Calu3 (cell line): ENCODE measurements around the gene EEF2. TPM values are rescaled to one million over a fixed set of nuclear protein-coding genes. Genes with fewer than 3 reads are reported as not detected.
A peak's percentile ranks its signal among the peaks of the same experiment; 100 is the strongest.

Experiments used
- Bru-seq: library from RNA; stranded (reverse); fragments of 400-500 nt; gene quantifications from one replicate; lab custom pipeline; 2021; lab: Mats Ljungman, UMichigan
- BruChase-seq, 2 experiments: library from RNA; stranded (reverse); fragments of 400-500 nt; gene quantifications; one replicate each; lab custom pipeline; 2021; lab: Mats Ljungman, UMichigan
- BruUV-seq: library from RNA; stranded (reverse); fragments of 400-500 nt; replicated peaks from 2 replicates; lab custom pipeline; 2021; lab: Mats Ljungman, UMichigan
- CTCF ChIA-PET: fragments of 300-600 bp; sonication (Branson Sonifier 250); formaldehyde crosslinking; loops from one replicate; lab custom pipeline; 2022; ENCODE audit warnings: antibody characterized with exemption; lab: Charles Lee
- DNase-seq: peaks from one replicate; pipeline ENCODE4 v3.0.0; 2022
- H3K27ac Mint-ChIP-seq: one replicate; pipeline ENCODE4 v1.8.0; 2022; ENCODE audit warnings: mixed read lengths; ENCODE audit not compliant: unreplicated experiment
- H3K27me3 Mint-ChIP-seq: one replicate; pipeline ENCODE4 v1.8.0; 2022; ENCODE audit warnings: mixed read lengths; ENCODE audit not compliant: unreplicated experiment
- H3K36me3 Mint-ChIP-seq: one replicate; pipeline ENCODE4 v1.8.0; 2022; ENCODE audit warnings: mild to moderate bottlenecking, moderate library complexity, mixed read lengths; ENCODE audit not compliant: insufficient read depth, unreplicated experiment
- H3K4me1 Mint-ChIP-seq: one replicate; pipeline ENCODE4 v1.8.0; 2022; ENCODE audit warnings: mild to moderate bottlenecking, low read depth, mixed read lengths; ENCODE audit not compliant: unreplicated experiment
- H3K4me3 Mint-ChIP-seq: one replicate; pipeline ENCODE4 v1.8.0; 2022; ENCODE audit warnings: mild to moderate bottlenecking, low read depth, moderate library complexity, mixed read lengths; ENCODE audit not compliant: unreplicated experiment
- H3K9me3 Mint-ChIP-seq: one replicate; pipeline ENCODE4 v1.8.0; 2022; ENCODE audit warnings: low read depth, mixed read lengths; ENCODE audit not compliant: unreplicated experiment
- CTCF ChIP-seq: fragments of 200-600 bp; IDR thresholded peaks from one replicate; pipeline ENCODE4 v1.8.0; 2022; ENCODE audit warnings: antibody characterized with exemption; ENCODE audit not compliant: unreplicated experiment
- intact Hi-C: fragments of 100-400 bp; cut with micrococcal nuclease; formaldehyde crosslinking; loops from one replicate; pipeline ENCODE4 v1.10.0; 2022; ENCODE audit not compliant: unreplicated experiment
- long read RNA-seq: library from polyadenylated mRNA; stranded (forward); transcript quantifications from one replicate; pipeline ENCODE4 v2.0.0, GENCODE V29; 2022
- total RNA-seq: library from RNA; stranded (reverse); gene quantifications from 2 replicates; pipeline ENCODE4 v1.2.3, GENCODE V29; 2022

Gene EEF2
- total RNA-seq (1,011 and 1,166 TPM in 2 replicates), Bru-seq, nascent RNA (percentile 92 among the genes with signal in this experiment), BruChase-seq, experiment 1, labeled RNA remaining after a 6-hour chase (percentile 99 among the genes with signal in this experiment), BruChase-seq, experiment 2, labeled RNA remaining after a 2-hour chase (percentile 99 among the genes with signal in this experiment)
- long read RNA-seq, transcript EEF2-201 (15 exons, 3,164 nt) = major isoform, 179 of 371 reads
- long read RNA-seq, partial matches to known transcripts = 185 of 371 reads
- long read RNA-seq, other reads (novel, unspliced or antisense) = 7 of 371 reads

DNA sequence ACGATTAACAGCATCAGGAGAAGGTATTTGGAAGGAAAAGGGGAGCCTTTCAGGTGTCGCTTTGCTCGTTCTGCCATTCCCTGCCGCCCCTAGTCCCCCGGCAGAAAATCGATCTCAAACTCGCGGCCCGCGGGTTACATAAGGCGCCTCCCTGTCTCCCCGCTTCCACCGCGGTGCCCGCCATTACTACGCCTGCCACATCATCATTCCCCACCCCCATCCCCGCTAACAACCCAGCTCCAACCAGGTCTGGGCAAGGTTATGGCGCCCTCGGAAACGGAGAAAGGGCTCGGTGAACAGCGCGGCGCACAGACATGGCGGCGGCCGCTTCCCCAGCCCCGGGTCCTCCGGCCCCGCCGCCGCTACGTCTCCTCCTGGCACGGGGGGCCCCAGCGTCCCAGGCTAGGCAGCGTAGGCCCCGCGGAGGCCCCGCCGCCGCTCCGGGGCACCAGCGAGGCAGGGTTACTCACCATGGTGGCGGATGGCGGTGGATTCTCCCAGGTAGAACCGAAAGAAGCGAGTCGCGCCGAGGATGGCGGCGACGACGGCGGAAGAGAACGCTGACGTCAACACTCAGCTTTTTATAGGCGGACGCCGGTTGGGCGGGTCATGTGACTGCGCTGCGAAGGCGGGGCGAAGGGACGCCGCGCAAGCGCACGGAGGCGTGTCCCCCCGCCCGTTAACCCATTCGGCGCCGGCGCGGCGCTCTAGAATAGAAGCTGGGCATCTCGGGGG, at the start of gene EEF2:
EEF2 (minus strand) TSS at position 556 of the 735 bp plus-strand sequence; CDS start at position 473, 83 bp downstream.
- TF ChIP-seq CTCF = no peak
- Mint-ChIP-seq H3K4me3 (peak within 1 kb of the TSS; percentile 65), H3K36me3 (peaks cover 60% of the 10 kb centered on the region), H3K27ac (peak within 1 kb of the TSS; percentile 17), H3K27me3 (no peaks in the 10 kb centered on the region), H3K9me3 (no peaks in the 10 kb centered on the region), H3K4me1 (peaks cover 7% of the 10 kb centered on the region)
- CTCF ChIA-PET = interaction anchor here (1.3 to 1.5 kb wide), 2 partner anchors 16 to 275 kb away, joined by 4 to 9 read pairs; no protein-coding TSS in a partner anchor
- intact Hi-C loops = loop anchor here (5.0 kb wide), 2 partner anchors 133 to 217 kb away; no protein-coding TSS in a partner anchor
- BruUV-seq = TSS peak; percentile 69
- peak; percentile 83 for DNase-seq

DNA sequence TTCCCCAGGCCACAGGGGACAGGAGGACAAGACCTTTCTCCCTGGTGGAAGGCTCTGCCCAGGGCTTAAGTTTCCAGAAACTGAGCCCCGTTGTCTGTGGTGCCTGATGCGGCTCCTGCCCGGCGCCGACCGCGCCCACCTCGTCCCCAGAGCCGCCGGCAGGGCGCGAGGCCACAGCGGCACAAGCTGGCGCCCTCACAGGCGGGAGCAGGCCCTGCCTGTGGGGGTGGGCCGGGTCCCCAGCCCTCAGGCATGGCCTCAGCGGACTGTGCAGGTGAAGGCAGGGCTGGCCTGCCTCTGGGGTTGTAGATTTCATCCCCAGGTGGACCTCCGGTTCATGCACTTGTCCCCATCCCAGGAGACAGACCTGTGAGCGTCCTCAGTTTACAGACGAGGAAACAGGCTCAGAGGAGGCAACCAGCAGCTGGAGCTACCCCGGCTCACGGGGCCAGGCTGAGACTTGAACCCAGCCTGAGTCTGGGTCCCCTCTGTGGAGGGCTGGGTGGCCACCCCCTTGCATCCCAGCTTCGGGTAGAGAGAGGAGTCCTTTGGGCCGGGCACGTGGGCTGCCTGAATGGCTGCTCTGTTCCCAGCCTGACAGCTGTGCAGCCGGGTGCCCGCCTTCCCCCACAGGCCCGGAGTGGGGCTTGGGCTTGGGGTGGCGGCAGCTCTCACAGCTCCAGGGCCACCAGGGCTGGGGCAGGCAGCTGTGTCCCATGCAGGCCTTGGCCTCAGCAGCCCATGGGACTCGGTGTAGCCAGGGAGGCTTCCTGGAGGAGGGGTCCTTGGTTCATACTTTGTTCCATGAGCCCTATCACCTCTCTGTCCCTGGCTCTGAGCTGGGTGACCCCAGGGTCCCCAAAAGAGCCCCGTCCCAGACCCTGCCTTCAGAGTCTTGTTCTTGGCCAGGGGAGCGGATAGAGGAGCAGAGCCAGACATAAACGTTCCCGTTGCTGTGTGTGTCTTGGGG, 49.1 kb upstream of the EEF2 start:
- DNase-seq = no peak
- no peaks in the 10 kb centered on the region for H3K27me3 Mint-ChIP-seq
- CTCF ChIA-PET = no interaction called here
- peaks cover 51% of the 10 kb centered on the region for H3K36me3 Mint-ChIP-seq
- H3K4me3 Mint-ChIP-seq = no peak overlapping the region
- no peaks in the 10 kb centered on the region for H3K9me3 Mint-ChIP-seq
- TF ChIP-seq CTCF = no peak
- intact Hi-C loops = no loop called here
- H3K27ac Mint-ChIP-seq = no peak overlapping the region
- no TSS peak for BruUV-seq
- no peaks in the 10 kb centered on the region for H3K4me1 Mint-ChIP-seq

DNA sequence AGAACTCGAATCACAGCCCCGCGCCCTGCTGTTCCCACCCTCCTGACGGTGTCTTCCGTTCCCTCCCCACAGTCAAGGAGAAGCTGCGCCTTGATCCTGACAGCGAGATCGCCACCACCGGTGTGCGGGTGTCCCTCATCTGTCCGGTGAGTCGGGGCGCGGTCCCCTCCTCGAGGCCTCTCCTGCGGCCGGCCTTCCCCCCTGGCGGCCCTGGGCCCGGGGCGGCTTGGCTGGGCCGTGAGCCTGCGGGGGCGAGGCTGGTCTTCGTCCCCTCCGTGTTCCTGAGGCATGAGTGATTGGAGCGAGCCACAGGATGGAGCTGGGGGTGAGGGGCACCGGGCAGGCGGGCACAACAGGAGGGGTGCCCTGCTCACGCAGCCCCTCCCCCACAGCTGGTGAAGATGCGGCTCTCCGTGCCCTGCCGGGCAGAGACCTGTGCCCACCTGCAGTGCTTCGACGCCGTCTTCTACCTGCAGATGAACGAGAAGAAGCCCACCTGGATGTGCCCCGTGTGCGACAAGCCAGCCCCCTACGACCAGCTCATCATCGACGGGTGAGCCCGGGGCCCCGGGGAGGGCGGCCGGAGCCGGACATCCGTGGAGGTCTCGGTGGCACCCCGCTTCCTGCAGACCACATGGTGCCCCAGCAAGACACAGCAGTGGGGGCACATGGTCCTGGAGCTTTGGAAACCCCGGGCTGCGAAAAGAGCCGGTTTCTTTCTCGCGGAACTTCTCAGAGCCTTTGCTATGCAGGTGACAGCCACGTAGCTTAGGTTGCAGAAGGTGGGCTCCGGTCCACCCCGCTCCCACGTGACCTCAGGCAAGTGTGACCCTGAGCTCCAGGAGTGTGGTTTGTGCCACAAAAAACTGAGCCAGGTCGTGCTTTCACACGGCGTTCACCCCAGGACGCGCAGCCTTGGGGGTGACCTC, 48.0 kb upstream of the EEF2 start:
- CTCF ChIA-PET = no interaction called here
- no peak overlapping the region for H3K4me3 Mint-ChIP-seq
- intact Hi-C loops = no loop called here
- H3K36me3 Mint-ChIP-seq = peaks cover 49% of the 10 kb centered on the region
- H3K9me3 Mint-ChIP-seq = no peaks in the 10 kb centered on the region
- no peak overlapping the region for H3K27ac Mint-ChIP-seq
- BruUV-seq = no TSS peak
- H3K4me1 Mint-ChIP-seq = no peaks in the 10 kb centered on the region
- DNase-seq = no peak
- no peak for TF ChIP-seq CTCF
- H3K27me3 Mint-ChIP-seq = no peaks in the 10 kb centered on the region
